WERI-Rb-1 (cell line): ENCODE measurements around the gene ESR2.

ENCODE experiments used
- DNase-seq: peaks from one replicate; pipeline ENCODE4 v3.0.0-alpha.2; 2020
- H3K27ac ChIP-seq: fragments of 250-450 bp; sonication (Bioruptor Pico); 2 replicates; pipeline ENCODE4 v1.5.1; 2020; ENCODE audit warnings: mild to moderate bottlenecking, moderate library complexity
- H3K27me3 ChIP-seq: fragments of 250-450 bp; sonication (Bioruptor Pico); 2 replicates; pipeline ENCODE4 v1.5.1; 2021; ENCODE audit warnings: mild to moderate bottlenecking, low read depth, moderate library complexity; ENCODE audit not compliant: insufficient read depth, severe bottlenecking
- H3K36me3 ChIP-seq: fragments of 250-450 bp; sonication (Bioruptor Pico); 2 replicates; pipeline ENCODE4 v1.5.1; 2020; ENCODE audit warnings: mild to moderate bottlenecking, moderate library complexity
- H3K4me3 ChIP-seq: 2 replicates; pipeline ENCODE4 v1.5.1; 2011; ENCODE audit warnings: low read depth, mild to moderate bottlenecking, control low read depth, low read length
- H3K9me3 ChIP-seq: fragments of 250-450 bp; sonication (Bioruptor Pico); 2 replicates; pipeline ENCODE4 v1.5.1; 2021; ENCODE audit warnings: mild to moderate bottlenecking, moderate library complexity; ENCODE audit not compliant: severe bottlenecking
- CTCF ChIP-seq: IDR thresholded peaks from 2 replicates; pipeline ENCODE4 v1.5.1; 2011; ENCODE audit warnings: low read depth, mild to moderate bottlenecking, control low read depth, inconsistent platforms, low read length

The ESR2 gene

GRCh38 chr14:64147126-64147790 lies 146.9 kb downstream of the ESR2 start:
- DNase-seq: no peak
- no peaks in the 10 kb centered on the region for H3K9me3 ChIP-seq
- H3K27me3 ChIP-seq: no peaks in the 10 kb centered on the region
- no peak for TF ChIP-seq CTCF
- H3K4me3 ChIP-seq: no peak overlapping the region
- H3K27ac ChIP-seq: no peak overlapping the region
- H3K36me3 ChIP-seq: peaks cover 52% of the 10 kb centered on the region

GRCh38 chr14:64137657-64138290 lies 156.4 kb downstream of the ESR2 start:
- no peaks in the 10 kb centered on the region for H3K27me3 ChIP-seq
- no peak for DNase-seq
- TF ChIP-seq CTCF: no peak; the same call in 1 of the 2 replicates
- H3K27ac ChIP-seq: no peak overlapping the region
- no peaks in the 10 kb centered on the region for H3K9me3 ChIP-seq
- H3K4me3 ChIP-seq: no peak overlapping the region
- H3K36me3 ChIP-seq: peaks cover 51% of the 10 kb centered on the region

- Histone ChIP-seq H3K36me3 (peaks cover 87% of the 10 kb centered on the region), H3K27ac (no peak overlapping the region), H3K4me3 (no peak overlapping the region), H3K27me3 (no peaks in the 10 kb centered on the region), H3K9me3 (no peaks in the 10 kb centered on the region)
- TF ChIP-seq CTCF: no peak
- no peak for DNase-seq
Measured at GRCh38 chr14:64126548-64126947, 167.6 kb downstream of the ESR2 start.

- H3K27ac ChIP-seq: no peak overlapping the region
- peaks cover 84% of the 10 kb centered on the region for H3K36me3 ChIP-seq
- no peak overlapping the region for H3K4me3 ChIP-seq
- no peaks in the 10 kb centered on the region for H3K27me3 ChIP-seq
- no peak for TF ChIP-seq CTCF
- DNase-seq: no peak
- H3K9me3 ChIP-seq: no peaks in the 10 kb centered on the region
Measured at GRCh38 chr14:64125270-64125669, 168.9 kb downstream of the ESR2 start.

- Histone ChIP-seq H3K9me3 (no peaks in the 10 kb centered on the region), H3K27ac (no peak overlapping the region), H3K36me3 (peaks cover 74% of the 10 kb centered on the region), H3K4me3 (no peak overlapping the region), H3K27me3 (no peaks in the 10 kb centered on the region)
- TF ChIP-seq CTCF: no peak
- DNase-seq: no peak
Measured at GRCh38 chr14:64123241-64123822, 170.8 kb downstream of the ESR2 start.
